Activated CD4-positive, CD25-positive, alpha-beta regulatory T cell treated with anti-CD3 and anti-CD28 coated beads, Interleukin-2, amount 50 U/mL, for 72 hours (primary cell): ENCODE data around the gene DDX54.

ENCODE experiments used
- DNase-seq: peaks from one replicate; pipeline ENCODE4 v3.0.0; 2021

DDX54 gene

GRCh38 chr12:113116875-113117274, 68.4 kb downstream of the DDX54 start:
- DNase-seq, result no peak

- DNase-seq, result no peak
Measured at GRCh38 chr12:113115455-113116126, 69.7 kb downstream of the DDX54 start.

- no peak for DNase-seq
Measured at GRCh38 chr12:113114447-113115178, 70.7 kb downstream of the DDX54 start.

- no peak for DNase-seq
Measured at GRCh38 chr12:113113397-113113796, 71.9 kb downstream of the DDX54 start.

- DNase-seq, result no peak
Measured at GRCh38 chr12:113112043-113112899, 73.0 kb downstream of the DDX54 start.

GRCh38 chr12:113111247-113111646, 74.0 kb downstream of the DDX54 start:
- DNase-seq, result no peak

GRCh38 chr12:113109872-113110599, 75.2 kb downstream of the DDX54 start:
- DNase-seq, result no peak

GRCh38 chr12:113109360-113109759, 75.9 kb downstream of the DDX54 start:
- DNase-seq, result no peak

- DNase-seq, result no peak
Measured at GRCh38 chr12:113108308-113108707, 77.0 kb downstream of the DDX54 start.
